HepG2 (cell line): ENCODE data around the gene CLVS2.

Experiments
- ASH2L ChIP-seq: fragments of 300-600, 200-600 bp; sonication (generic); IDR thresholded peaks from 2 replicates; pipeline ENCODE4 v1.7.0; 2017; ENCODE audit warnings: low read depth, mild to moderate bottlenecking, moderate library complexity, mixed read lengths, low read length; ENCODE audit not compliant: insufficient read length
- CTCF ChIP-seq: sonication (generic); formaldehyde crosslinking; IDR thresholded peaks from 2 replicates; pipeline ENCODE4 v1.5.0; 2020; ENCODE audit warnings: mild to moderate bottlenecking, missing genetic modification reagents, moderate library complexity
- EZH2 ChIP-seq: conservative IDR thresholded peaks from 2 replicates; pipeline ENCODE4 v1.6.1; 2012; ENCODE audit warnings: mild to moderate bottlenecking, low read depth, low read length, moderate library complexity
- FOXK2 ChIP-seq: fragments of 450-650 bp; IDR thresholded peaks from 2 replicates; pipeline ENCODE4 v1.6.1; 2016
- HOXD1 ChIP-seq: sonication (generic); formaldehyde crosslinking; IDR thresholded peaks from 2 replicates; pipeline ENCODE4 v1.5.0; 2020; ENCODE audit warnings: missing genetic modification reagents
- KDM5B ChIP-seq: sonication (generic); formaldehyde crosslinking; IDR thresholded peaks from 2 replicates; pipeline ENCODE4 v1.4.0; 2020; ENCODE audit warnings: missing genetic modification reagents, mild to moderate bottlenecking, borderline replicate concordance
- MTA3 ChIP-seq: sonication (generic); formaldehyde crosslinking; IDR thresholded peaks from 2 replicates; pipeline ENCODE4 v1.4.0; 2020; ENCODE audit warnings: missing genetic modification reagents
- PATZ1 ChIP-seq: sonication (generic); formaldehyde crosslinking; IDR thresholded peaks from 2 replicates; pipeline ENCODE4 v1.4.0; 2020; ENCODE audit warnings: missing genetic modification reagents
- SP2 ChIP-seq: sonication (generic); formaldehyde crosslinking; IDR thresholded peaks from 2 replicates; pipeline ENCODE4 v1.5.1; 2020; ENCODE audit warnings: mild to moderate bottlenecking, missing genetic modification reagents
- ZNF580 ChIP-seq: IDR thresholded peaks from 2 replicates; pipeline ENCODE4 v1.6.1; 2016; ENCODE audit warnings: low read depth, borderline replicate concordance
- ZSCAN25 ChIP-seq: sonication (generic); formaldehyde crosslinking; IDR thresholded peaks from 2 replicates; pipeline ENCODE4 v1.8.0; 2022; ENCODE audit warnings: mild to moderate bottlenecking, missing genetic modification reagents
- ZZZ3 ChIP-seq: sonication (generic); formaldehyde crosslinking; IDR thresholded peaks from 2 replicates; pipeline ENCODE4 v1.4.0; 2020; ENCODE audit warnings: missing genetic modification reagents, mild to moderate bottlenecking, borderline replicate concordance
- TF ChIP-seq, protein P1 (sequence below): sonication (generic); formaldehyde crosslinking; IDR thresholded peaks from 2 replicates; pipeline ENCODE4 v1.8.0; 2022; ENCODE audit warnings: low read depth, missing genetic modification reagents
- TF ChIP-seq, protein P2 (sequence below): sonication (generic); formaldehyde crosslinking; IDR thresholded peaks from 2 replicates; pipeline ENCODE4 v1.5.0; 2020; ENCODE audit warnings: mild to moderate bottlenecking, missing genetic modification reagents

DNA sequence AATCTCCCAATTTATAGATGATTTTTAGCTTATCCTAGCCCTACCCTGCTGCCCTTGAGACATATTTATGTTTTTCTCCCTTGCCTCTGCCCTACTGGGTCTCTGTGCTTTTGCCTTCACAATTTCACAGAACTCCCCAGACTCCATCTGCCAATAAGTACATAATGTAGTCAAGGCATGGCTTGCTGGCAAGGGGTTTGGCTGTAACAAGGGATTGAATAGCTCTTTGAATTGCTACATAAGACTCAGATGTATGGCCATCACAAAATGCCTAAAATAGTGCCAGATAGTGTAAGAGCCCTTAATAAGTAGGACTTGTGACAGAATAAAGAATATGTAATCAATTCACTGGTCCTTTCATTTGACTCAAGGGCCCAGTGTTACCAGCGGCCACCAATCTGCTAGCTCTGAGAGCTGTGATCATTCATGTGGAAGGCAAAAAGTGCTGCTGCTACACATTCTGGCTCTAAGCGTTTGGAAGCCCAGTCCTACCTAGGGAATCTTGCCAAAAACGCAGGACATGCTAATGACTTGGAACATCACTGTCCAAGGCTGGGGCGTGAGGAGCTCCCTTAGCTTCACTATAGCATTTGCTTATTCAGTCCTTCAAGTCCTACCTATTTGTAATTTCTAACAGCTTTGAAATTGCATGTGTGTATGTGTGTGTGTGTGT, 20.5 kb downstream of the CLVS2 start:
- no peak for TF ChIP-seq MTA3
- no peak for TF ChIP-seq HOXD1 (CRISPR knock-in tag)
- no peak for TF ChIP-seq FOXK2
- no peak for TF ChIP-seq ASH2L
- TF ChIP-seq EZH2: no peak
- no peak for TF ChIP-seq CTCF (CRISPR knock-in tag)
- no peak for TF ChIP-seq ZNF580
- TF ChIP-seq, protein P1, sequence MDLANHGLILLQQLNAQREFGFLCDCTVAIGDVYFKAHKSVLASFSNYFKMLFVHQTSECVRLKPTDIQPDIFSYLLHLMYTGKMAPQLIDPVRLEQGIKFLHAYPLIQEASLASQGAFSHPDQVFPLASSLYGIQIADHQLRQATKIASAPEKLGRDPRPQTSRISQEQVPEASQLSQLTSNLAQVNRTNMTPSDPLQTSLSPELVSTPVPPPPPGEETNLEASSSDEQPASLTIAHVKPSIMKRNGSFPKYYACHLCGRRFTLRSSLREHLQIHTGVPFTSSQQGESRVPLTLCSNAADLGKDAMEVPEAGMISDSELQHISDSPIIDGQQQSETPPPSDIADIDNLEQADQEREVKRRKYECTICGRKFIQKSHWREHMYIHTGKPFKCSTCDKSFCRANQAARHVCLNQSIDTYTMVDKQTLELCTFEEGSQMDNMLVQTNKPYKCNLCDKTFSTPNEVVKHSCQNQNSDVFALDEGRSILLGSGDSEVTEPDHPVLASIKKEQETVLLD: no peak
- TF ChIP-seq ZSCAN25 (CRISPR knock-in tag): no peak
- no peak for TF ChIP-seq KDM5B (CRISPR knock-in tag)
- no peak for TF ChIP-seq PATZ1
- no peak for TF ChIP-seq SP2
- TF ChIP-seq, protein P2, sequence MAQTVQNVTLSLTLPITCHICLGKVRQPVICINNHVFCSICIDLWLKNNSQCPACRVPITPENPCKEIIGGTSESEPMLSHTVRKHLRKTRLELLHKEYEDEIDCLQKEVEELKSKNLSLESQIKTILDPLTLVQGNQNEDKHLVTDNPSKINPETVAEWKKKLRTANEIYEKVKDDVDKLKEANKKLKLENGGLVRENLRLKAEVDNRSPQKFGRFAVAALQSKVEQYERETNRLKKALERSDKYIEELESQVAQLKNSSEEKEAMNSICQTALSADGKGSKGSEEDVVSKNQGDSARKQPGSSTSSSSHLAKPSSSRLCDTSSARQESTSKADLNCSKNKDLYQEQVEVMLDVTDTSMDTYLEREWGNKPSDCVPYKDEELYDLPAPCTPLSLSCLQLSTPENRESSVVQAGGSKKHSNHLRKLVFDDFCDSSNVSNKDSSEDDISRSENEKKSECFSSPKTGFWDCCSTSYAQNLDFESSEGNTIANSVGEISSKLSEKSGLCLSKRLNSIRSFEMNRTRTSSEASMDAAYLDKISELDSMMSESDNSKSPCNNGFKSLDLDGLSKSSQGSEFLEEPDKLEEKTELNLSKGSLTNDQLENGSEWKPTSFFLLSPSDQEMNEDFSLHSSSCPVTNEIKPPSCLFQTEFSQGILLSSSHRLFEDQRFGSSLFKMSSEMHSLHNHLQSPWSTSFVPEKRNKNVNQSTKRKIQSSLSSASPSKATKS (CRISPR knock-in tag): no peak
- no peak for TF ChIP-seq ZZZ3 (CRISPR knock-in tag)
